Measurements from ENCODE around the gene ZNF729. TPM values are rescaled to one million over a fixed set of nuclear protein-coding genes. Genes with fewer than 3 reads are reported as not detected.

ZNF729 gene
- total RNA-seq, 4 donors from 2014 or later, result not detected

DNA sequence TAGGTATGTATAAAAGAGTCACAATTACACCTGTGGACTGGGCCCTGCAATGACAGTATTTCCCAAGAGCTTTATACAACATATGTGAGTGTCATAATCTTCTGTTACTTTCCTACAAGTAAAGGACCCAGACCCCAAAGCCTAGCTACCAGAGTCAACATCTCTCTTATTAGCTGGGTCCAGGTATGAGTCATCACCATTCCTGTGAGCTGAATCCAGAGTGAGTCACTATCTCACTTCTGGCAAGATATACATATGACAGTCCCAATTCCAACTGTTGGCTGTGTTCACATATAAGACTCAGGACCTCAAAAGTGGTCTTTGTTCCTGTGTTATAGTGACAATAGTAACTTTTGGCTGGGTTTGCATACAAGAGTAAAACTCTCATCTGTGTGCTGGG, 46.7 kb downstream of the ZNF729 start:
- DNase-seq, result no peak
- Histone ChIP-seq H3K9me3 (peaks cover 0 to 65% (median 5%) of the 10 kb centered on the region in 3 donors), H3K36me3 (no peaks in the 10 kb centered on the region), H3K4me1 (no peaks in the 10 kb centered on the region), H3K27ac (no peak overlapping the region), H3K4me3 (no peak overlapping the region), H3K27me3 (no peaks in the 10 kb centered on the region)
- intact Hi-C loops (cut with DNase I), result no loop called here
- TF ChIP-seq, protein P1, sequence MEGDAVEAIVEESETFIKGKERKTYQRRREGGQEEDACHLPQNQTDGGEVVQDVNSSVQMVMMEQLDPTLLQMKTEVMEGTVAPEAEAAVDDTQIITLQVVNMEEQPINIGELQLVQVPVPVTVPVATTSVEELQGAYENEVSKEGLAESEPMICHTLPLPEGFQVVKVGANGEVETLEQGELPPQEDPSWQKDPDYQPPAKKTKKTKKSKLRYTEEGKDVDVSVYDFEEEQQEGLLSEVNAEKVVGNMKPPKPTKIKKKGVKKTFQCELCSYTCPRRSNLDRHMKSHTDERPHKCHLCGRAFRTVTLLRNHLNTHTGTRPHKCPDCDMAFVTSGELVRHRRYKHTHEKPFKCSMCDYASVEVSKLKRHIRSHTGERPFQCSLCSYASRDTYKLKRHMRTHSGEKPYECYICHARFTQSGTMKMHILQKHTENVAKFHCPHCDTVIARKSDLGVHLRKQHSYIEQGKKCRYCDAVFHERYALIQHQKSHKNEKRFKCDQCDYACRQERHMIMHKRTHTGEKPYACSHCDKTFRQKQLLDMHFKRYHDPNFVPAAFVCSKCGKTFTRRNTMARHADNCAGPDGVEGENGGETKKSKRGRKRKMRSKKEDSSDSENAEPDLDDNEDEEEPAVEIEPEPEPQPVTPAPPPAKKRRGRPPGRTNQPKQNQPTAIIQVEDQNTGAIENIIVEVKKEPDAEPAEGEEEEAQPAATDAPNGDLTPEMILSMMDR (IDR thresholded peaks at IDR 0.05), result no peak
- no peak for TF ChIP-seq POLR2A (IDR thresholded peaks at IDR 0.05)

DNA sequence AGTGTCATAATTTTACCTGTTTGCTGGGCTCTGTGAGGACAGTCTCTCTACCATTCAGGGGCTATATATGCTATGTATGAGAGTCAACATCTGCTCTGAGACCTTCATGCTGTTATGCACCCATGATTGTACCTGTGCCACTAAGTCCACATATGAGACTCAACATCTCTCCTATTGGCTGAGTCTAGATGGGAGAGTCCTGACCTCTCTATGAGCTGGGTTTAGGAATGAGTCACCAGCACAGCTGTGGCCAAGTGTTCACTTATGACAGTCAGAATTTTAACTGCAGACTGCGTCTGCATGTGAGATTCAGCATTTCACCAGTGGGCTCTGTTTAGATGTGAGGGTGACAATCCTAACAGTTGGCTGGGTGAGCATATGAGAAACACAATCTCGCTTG, 49.5 kb downstream of the ZNF729 start:
- H3K27ac ChIP-seq, result no peak overlapping the region
- no peak for DNase-seq
- no peaks in the 10 kb centered on the region for H3K4me1 ChIP-seq
- TF ChIP-seq POLR2A (IDR thresholded peaks at IDR 0.05), result no peak
- TF ChIP-seq, protein P1 (IDR thresholded peaks at IDR 0.05), result no peak
- no peak overlapping the region for H3K4me3 ChIP-seq
- intact Hi-C loops (cut with DNase I), result no loop called here
- WGBS, 2 donors, result 75 to 76% methylated on average over 2 of the region's 2 CpGs
- H3K9me3 ChIP-seq, result peaks cover 0 to 48% (median 5%) of the 10 kb centered on the region in 3 donors
- H3K27me3 ChIP-seq, result no peaks in the 10 kb centered on the region
- H3K36me3 ChIP-seq, result no peaks in the 10 kb centered on the region

- Histone ChIP-seq H3K4me3 (no peak overlapping the region), H3K4me1 (no peaks in the 10 kb centered on the region), H3K27me3 (no peaks in the 10 kb centered on the region), H3K9me3 (peaks cover 0 to 46% (median 5%) of the 10 kb centered on the region in 3 donors), H3K27ac (no peak overlapping the region), H3K36me3 (no peaks in the 10 kb centered on the region)
- TF ChIP-seq, protein P1 (IDR thresholded peaks at IDR 0.05), result no peak
- 20% methylated on average over 1 of the region's 2 CpGs; no CpG with 5 or more reads in 1 of the 2 donors for WGBS, 2 donors
- intact Hi-C loops (cut with DNase I), result no loop called here
- DNase-seq, result no peak
Measured at GRCh38 chr19:22354665-22355064, 68.4 kb downstream of the ZNF729 start.

Small RNA genes within 50 kb of the gene (small RNA-seq; reads per million reads assigned to genes)
- 0 reads per million in 4 donors for gene AC011494.1

Other genes with a start within 250 kb of the ZNF729 start
- gene ZNF257, start 234.0 kb upstream of the ZNF729 start, total RNA-seq, result 1 to 10 TPM in 3 of 4 donors, under 1 TPM in 1; 0.62 to 2.1 (median 1.5) TPM
- under 1 TPM in 2 of 4 donors, not detected in 2; 0.44 to 0.57 TPM for gene ZNF676, start 89.5 kb upstream of the ZNF729 start, total RNA-seq
- gene ZNF98, start 135.9 kb downstream of the ZNF729 start, total RNA-seq, result under 1 TPM in 1 of 4 donors, not detected in 3; 0.62 TPM

All from esophagus squamous epithelium (tissue), 5 donors.